Retinal pigment epithelial cell (primary cell): Measurements from ENCODE around the gene CMBL.
A peak's percentile ranks its signal among the peaks of the same experiment; 100 is the strongest.

Experiments used
- DNase-seq: peaks from one replicate; pipeline ENCODE4 v3.0.0-alpha.2; 2010; ENCODE audit warnings: low read depth
- H3K4me3 ChIP-seq: 2 replicates; pipeline ENCODE4 v1.5.1; 2011; ENCODE audit warnings: mild to moderate bottlenecking, low read length, control low read depth, moderate library complexity
- TF ChIP-seq, protein P1 (sequence below): conservative IDR thresholded peaks from 2 replicates; pipeline ENCODE4 v1.5.1; 2011; ENCODE audit warnings: low read depth, low read length, control low read depth, inconsistent platforms

Gene CMBL

DNA sequence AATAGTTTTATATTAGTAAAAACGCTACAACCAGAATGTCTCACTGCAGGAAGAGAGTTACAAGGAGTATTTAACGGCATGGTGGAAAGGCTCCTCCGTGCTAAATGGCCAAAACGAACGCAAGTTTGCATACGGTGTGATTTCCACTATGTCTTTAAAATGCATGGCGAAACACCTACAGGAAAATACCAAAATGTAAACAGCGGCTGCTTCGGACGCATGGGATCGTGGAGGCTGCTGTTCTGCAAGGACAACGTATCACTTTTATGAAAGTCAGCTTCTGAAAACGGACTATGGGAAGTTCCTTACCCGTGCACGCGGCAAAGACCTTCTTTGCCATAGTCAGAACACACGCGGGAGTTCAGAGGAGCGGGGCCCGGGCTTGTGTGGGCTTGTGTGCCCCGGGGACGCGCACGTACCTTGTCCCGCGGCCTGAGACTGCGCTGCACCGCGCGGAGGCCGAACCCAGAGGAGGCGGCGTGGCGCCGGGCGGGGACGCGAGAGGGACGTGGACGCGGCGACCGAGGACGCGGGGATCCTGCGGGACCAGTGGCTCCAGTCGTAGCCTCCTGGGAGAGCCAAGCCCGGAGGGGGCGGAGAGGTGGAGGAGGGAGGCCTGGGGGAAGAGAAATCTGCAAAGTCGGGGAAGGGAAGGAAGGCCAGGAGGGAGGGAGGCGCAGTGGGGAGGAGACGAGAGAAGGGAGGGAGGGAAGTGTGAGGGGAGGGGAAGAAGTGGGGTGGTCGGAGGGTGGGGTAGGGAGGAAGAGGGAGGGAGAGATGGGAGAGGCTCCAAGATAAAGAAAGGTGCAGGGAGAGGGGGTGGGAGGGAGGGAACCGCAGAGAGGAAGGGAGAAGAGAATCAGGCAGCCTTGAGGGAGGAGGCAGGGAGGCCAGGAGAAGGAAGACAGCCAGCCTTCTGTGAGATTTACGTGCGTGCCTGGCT lies at the start of gene CMBL:
Gene CMBL, minus strand, starts transcription at position 697 of the 943 bp plus-strand sequence. CDS start 17,140 bp downstream, outside the sequence.
- TF ChIP-seq, protein P1, sequence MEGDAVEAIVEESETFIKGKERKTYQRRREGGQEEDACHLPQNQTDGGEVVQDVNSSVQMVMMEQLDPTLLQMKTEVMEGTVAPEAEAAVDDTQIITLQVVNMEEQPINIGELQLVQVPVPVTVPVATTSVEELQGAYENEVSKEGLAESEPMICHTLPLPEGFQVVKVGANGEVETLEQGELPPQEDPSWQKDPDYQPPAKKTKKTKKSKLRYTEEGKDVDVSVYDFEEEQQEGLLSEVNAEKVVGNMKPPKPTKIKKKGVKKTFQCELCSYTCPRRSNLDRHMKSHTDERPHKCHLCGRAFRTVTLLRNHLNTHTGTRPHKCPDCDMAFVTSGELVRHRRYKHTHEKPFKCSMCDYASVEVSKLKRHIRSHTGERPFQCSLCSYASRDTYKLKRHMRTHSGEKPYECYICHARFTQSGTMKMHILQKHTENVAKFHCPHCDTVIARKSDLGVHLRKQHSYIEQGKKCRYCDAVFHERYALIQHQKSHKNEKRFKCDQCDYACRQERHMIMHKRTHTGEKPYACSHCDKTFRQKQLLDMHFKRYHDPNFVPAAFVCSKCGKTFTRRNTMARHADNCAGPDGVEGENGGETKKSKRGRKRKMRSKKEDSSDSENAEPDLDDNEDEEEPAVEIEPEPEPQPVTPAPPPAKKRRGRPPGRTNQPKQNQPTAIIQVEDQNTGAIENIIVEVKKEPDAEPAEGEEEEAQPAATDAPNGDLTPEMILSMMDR, result no peak
- H3K4me3 ChIP-seq, result peak within 1 kb of the TSS; percentile 69
- no peak for DNase-seq

DNA sequence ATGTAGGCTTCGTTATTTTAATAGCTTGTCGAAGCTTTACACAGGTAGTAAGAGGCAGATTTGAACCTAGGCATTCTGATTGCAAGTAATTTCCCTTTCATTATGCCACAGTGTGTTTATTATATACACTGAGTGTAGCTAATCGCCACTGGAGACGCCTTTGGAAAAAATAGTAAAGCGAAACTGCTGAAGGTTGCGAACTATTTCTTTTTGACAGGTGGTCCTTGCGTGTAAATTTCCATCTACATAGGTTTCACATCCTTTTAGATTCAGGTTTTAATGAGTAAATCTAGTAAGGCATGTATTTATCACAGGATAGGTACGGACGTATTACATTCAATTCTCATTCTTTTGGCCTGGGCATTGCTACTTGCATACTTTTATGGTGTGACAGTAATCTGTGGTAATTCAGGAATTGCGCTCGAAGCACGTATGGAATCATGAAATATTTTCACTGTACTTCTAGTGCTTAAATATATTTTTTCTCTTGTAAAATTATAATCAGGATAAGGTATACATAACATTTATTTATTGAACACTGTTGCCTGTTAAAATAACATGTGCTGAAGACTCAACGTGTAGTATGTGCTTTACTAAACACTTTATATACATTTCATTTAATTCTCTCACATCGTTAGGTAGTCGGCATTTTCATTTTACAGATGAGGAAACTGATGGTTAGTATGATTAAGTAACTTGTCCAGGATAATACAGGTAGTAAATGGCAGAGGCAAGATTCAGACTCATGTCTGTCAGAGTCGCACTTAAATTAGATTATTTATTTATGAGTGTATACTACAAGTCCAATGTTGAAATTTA lies 47.6 kb upstream of the CMBL start:
- TF ChIP-seq, protein P1, result no peak
- H3K4me3 ChIP-seq, result peak overlapping the region; percentile 87
- no peak for DNase-seq

DNA sequence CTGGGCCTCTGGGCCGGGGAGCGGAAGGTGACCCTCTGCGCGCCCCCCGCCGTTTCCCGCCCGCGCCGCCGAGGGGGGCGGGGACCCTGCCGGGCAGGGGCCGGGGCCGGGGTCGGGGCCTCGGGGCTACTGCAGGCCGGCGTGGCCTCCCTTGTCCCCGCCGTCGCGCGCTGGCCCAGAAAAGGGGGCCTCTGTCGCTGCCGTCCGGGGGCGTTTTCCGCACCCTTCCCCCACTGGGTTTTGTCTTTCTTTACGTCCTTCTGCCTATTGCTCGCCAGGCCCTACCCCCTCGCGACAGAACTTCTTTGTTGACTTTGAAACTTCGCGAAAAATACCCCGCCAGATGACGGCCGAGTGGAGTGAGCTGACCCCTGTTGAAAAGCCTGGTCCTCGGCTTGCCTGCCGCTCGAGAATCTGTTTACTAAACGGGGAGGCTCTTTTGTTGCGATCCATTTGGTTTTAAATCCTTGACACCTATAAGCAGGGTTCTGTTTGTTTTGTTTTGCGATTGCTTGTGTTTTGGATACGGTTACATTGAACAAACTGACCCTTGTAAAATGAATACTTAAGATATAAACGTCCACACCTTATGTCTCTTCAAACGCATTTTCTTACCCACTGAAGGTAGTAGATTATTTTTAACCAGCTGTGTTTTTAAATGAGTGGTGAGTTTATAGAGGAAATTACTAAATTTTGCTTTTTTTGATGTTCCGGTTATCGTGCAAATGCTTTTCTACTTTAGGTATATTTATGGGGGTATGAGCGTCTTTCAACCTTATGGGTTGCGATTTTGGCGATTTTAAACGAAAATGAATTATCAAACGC lies 46.6 kb upstream of the CMBL start:
- peak overlapping the region; percentile 87 for H3K4me3 ChIP-seq
- no peak for DNase-seq

DNA sequence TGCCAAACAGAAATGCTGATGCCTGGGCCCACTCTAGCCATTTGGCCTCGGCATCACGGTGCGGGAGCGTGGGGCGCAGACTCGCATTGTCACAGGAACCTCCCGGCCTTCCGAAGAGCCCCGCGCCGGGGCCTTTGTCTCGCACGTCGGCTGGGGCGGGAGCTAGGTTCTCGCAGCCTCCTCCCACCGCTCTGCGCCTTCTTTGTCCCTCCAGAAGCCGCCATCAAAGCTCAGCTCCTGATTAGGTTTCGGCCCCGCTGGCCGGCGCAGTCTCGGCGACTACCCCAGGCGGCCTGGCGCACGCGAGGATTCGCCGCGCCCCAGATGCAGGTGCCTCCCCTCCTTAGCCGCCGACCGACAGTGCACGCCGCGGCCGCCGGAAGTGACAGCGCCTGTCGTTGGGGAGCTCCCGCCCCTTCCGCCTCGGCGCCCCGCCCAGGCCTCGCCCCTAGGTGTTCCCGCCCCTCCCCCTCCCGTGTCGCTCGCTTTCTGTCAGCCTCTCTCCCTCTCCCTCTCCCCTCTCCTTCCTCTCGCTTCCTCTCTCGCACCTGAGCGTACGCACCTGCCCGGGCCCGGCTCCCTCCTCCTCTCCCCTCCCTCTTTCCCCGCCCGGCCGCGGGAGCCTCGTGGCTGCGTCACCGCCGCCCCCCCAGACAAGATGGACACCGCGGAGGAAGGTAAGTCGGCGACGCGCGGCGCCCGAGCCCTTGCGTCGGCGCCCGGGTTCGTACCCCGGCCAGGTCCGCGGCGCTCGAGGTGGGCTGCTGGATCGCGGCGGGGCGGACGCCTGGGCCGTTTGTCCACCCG lies 45.7 kb upstream of the CMBL start, which contains the start of gene MARCHF6:
Gene MARCHF6, plus strand, starts transcription at position 455 of the 807 bp plus-strand sequence. Its CDS starts 204 bp downstream, at position 659.
- DNase-seq, result no peak
- TF ChIP-seq, protein P1, result no peak
- peak within 1 kb of the TSS; percentile 87 for H3K4me3 ChIP-seq

More for the DNA sequence above, 46.6 kb upstream of the CMBL start:
- TF ChIP-seq, protein P1, result no peak

DNA sequence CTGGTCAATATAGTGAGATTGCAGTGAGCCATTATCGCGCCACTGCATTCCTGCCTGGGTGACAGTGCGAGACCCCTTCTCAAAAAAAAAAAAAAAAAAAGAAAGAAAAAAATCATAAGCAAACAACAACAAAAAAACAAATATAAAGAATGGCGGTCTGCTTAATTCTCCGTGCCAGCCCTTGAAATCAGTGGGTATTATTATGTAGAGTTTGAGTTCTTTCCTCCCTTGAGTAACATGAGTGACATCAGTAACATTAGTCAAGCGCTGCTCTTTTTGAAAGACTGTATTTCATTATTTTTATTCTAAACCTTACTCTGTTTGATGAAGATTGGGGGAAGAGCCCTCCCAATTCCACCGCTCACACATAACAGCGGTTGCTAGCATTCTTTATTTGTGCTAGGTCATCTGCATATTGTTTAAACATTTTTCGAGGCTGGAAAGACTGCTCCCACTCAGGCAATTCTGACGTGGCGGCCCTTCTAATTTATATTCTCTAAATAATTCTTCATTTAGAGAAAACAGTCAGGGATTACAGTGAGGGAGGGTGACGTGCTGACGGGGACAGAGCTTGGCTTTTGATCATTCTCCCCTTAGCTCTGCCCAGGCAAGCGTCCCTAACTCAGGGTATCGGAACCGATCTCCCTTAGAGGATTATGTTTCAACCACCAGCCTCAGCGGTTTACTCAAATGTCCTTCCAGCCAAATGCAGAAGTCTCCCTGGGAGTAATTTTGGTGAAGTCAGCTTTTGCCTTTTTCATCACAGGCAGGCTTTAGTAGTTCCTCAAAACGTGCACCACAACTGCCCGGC lies 44.9 kb upstream of the CMBL start:
- H3K4me3 ChIP-seq, result peak overlapping the region; percentile 87
- no peak for DNase-seq
- TF ChIP-seq, protein P1, result no peak
